Hepatocyte (in vitro differentiated cells): Measurements from ENCODE around the gene STRIP1. TPM values are rescaled to one million over a fixed set of nuclear protein-coding genes. Genes with fewer than 3 reads are reported as not detected.

Experiments
- DNase-seq: peaks from one replicate; pipeline ENCODE4 v3.0.0-alpha.2; 2016; ENCODE audit warnings: low spot score
- H2AFZ ChIP-seq: fragments of 200-600 bp; sonication (generic); 2 replicates; pipeline ENCODE4 v1.6.0; 2016; ENCODE audit warnings: antibody characterized with exemption, mild to moderate bottlenecking
- H3K27ac ChIP-seq: fragments of 200-600 bp; sonication (generic); 2 replicates; pipeline ENCODE4 v1.5.1; 2016; ENCODE audit warnings: mild to moderate bottlenecking
- H3K27me3 ChIP-seq: fragments of 200-600 bp; sonication (generic); 2 replicates; pipeline ENCODE4 v1.6.1; 2016
- H3K36me3 ChIP-seq: fragments of 200-600 bp; sonication (generic); replicated peaks from 2 replicates; pipeline ENCODE4 v1.5.1; 2016; ENCODE audit warnings: low read depth; ENCODE audit not compliant: insufficient read depth
- H3K4me1 ChIP-seq: fragments of 200-600 bp; sonication (generic); 2 replicates; pipeline ENCODE4 v1.5.1; 2016; ENCODE audit warnings: mild to moderate bottlenecking, moderate library complexity; ENCODE audit not compliant: insufficient read depth
- H3K4me2 ChIP-seq: fragments of 200-600 bp; sonication (generic); 2 replicates; pipeline ENCODE4 v1.6.0; 2016
- H3K4me3 ChIP-seq: fragments of 200-600 bp; sonication (generic); 2 replicates; pipeline ENCODE4 v1.5.1; 2016; ENCODE audit warnings: mild to moderate bottlenecking
- H3K79me2 ChIP-seq: fragments of 200-600 bp; sonication (generic); 2 replicates; pipeline ENCODE4 v1.6.0; 2017; ENCODE audit warnings: mild to moderate bottlenecking
- H3K9me2 ChIP-seq: fragments of 200-600 bp; sonication (generic); replicated peaks from 2 replicates; pipeline ENCODE4 v1.6.0; 2017; ENCODE audit warnings: mild to moderate bottlenecking; ENCODE audit not compliant: insufficient read depth
- H3K9me3 ChIP-seq: fragments of 200-600 bp; sonication (generic); 2 replicates; pipeline ENCODE4 v1.5.1; 2016; ENCODE audit warnings: low read depth, mild to moderate bottlenecking
- H4K20me1 ChIP-seq: fragments of 200-600 bp; sonication (generic); 2 replicates; pipeline ENCODE4 v1.6.0; 2016; ENCODE audit warnings: mild to moderate bottlenecking; ENCODE audit not compliant: insufficient read depth, poor library complexity, severe bottlenecking
- EZH2 ChIP-seq: fragments of 200-600 bp; sonication (generic); IDR thresholded peaks from 2 replicates; pipeline ENCODE4 v1.6.1; 2016; ENCODE audit warnings: antibody characterized with exemption, mild to moderate bottlenecking, borderline replicate concordance
- EZH2phosphoT487 ChIP-seq: fragments of 200-600 bp; sonication (generic); IDR thresholded peaks from one replicate; pipeline ENCODE4 v1.6.1; 2018; ENCODE audit warnings: antibody characterized with exemption, mild to moderate bottlenecking, low read depth, moderate library complexity; ENCODE audit not compliant: unreplicated experiment, severe bottlenecking
- WGBS: methylation state at CpG from one replicate; pipeline ENCODE4 v1.1.6; 2016; ENCODE audit warnings: low lambda C conversion rate; ENCODE audit errors: missing lambda C conversion rate; 5-methylcytosine and 5-hydroxymethylcytosine counted together
- polyA plus RNA-seq: library from polyadenylated mRNA; unstranded; fragments of >200 nt; fragmentation: Nextera tagmentation; extraction: Ambion mirVana; gene quantifications from 2 replicates; pipeline ENCODE4 v1.2.1, GENCODE V29; 2016
- total RNA-seq: library from RNA; depleted of rRNA; stranded (reverse); fragments of >200 nt; gene quantifications from 2 replicates; pipeline ENCODE4 v1.2.3, GENCODE V29; 2014
- TF ChIP-seq, protein P1 (sequence below): fragments of 200-600 bp; sonication (generic); IDR thresholded peaks from 2 replicates; pipeline ENCODE4 v1.5.1; 2016; ENCODE audit warnings: antibody characterized with exemption, mild to moderate bottlenecking; ENCODE audit not compliant: poor library complexity

STRIP1 gene
- total and polyA plus RNA-seq, 2 experiments from 2014 or later = 29.1 to 44.6 TPM

DNA sequence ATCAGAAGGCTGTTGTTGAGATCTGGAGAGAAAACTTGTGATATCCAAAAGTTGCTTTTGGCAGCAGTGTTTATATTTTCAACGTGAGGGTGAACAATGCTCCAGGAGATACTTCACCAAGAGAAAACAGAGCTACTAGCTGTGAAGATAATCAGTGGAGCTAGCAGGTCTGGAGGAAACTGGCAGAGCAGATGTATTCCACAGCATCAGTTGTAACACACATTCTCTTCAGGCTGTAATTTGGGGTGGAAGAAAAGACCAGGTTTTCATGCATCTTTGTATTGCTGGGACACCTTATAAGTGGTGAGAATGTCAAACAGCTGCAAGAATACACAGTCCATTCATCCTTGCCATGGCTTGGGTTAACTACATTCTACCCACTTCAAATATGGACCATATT is 27.9 kb upstream of the STRIP1 start:
- DNase-seq = no peak
- 22% methylated on average over 1 of the region's 1 CpG for WGBS

DNA sequence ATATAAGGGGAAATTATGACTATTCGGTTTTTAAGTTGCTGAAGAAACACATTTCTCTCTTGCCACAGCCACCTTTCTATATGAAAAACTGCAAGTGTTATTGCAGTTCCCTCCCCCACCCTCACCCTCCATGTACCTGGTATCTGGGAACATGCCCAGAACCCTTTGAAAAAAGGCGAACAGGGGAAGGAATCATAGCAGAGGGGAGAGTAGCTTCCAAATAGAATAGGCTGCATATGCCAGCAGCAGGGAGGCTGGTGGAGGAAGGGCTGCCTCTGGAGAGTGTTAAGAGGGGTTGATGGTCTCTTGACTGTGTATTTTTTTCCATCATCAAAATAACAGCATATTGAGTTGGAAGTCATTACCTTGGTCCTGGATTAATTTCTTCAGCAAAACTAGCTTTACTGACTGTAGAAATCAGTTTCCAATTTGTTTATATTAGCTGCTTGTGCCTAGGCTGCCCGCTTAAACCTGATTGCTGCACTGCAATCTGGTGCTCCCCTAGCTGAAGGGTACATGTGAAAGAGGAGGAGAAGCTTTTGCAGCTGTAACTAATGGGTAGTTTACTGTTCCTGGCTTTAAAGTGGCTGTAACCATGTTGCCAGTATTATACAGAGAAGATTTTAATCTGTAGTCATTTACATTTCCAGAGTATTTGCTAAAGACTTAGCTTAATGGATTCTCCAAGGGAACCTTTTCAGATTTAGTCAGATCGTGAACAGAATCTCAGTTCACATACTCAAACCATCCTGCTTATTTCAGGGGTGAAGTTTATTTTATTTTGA is 27.2 kb upstream of the STRIP1 start:
- H3K36me3 ChIP-seq = no peaks in the 10 kb centered on the region
- DNase-seq = no peak
- peaks cover 38% of the 10 kb centered on the region for H3K4me1 ChIP-seq
- no peak for TF ChIP-seq EZH2
- peaks cover 65% of the 10 kb centered on the region for H3K79me2 ChIP-seq
- no peak overlapping the region for H3K27ac ChIP-seq
- peaks cover 21% of the 10 kb centered on the region for H4K20me1 ChIP-seq
- no peaks in the 10 kb centered on the region for H3K9me2 ChIP-seq
- H3K9me3 ChIP-seq = no peaks in the 10 kb centered on the region
- no peaks in the 10 kb centered on the region for H3K27me3 ChIP-seq
- no peak overlapping the region for H3K4me3 ChIP-seq
- H2AFZ ChIP-seq = no peak overlapping the region
- WGBS = 64% methylated on average over 4 of the region's 4 CpGs
- no peak overlapping the region for H3K4me2 ChIP-seq

More for the DNA sequence above, 27.9 kb upstream of the STRIP1 start:
- peaks cover 38% of the 10 kb centered on the region for H3K4me1 ChIP-seq
- H3K27ac ChIP-seq = no peak overlapping the region
- peaks cover 21% of the 10 kb centered on the region for H4K20me1 ChIP-seq
- H3K79me2 ChIP-seq = peaks cover 72% of the 10 kb centered on the region
- H3K27me3 ChIP-seq = no peaks in the 10 kb centered on the region
- H2AFZ ChIP-seq = no peak overlapping the region
- H3K36me3 ChIP-seq = no peaks in the 10 kb centered on the region
- TF ChIP-seq, protein P1, sequence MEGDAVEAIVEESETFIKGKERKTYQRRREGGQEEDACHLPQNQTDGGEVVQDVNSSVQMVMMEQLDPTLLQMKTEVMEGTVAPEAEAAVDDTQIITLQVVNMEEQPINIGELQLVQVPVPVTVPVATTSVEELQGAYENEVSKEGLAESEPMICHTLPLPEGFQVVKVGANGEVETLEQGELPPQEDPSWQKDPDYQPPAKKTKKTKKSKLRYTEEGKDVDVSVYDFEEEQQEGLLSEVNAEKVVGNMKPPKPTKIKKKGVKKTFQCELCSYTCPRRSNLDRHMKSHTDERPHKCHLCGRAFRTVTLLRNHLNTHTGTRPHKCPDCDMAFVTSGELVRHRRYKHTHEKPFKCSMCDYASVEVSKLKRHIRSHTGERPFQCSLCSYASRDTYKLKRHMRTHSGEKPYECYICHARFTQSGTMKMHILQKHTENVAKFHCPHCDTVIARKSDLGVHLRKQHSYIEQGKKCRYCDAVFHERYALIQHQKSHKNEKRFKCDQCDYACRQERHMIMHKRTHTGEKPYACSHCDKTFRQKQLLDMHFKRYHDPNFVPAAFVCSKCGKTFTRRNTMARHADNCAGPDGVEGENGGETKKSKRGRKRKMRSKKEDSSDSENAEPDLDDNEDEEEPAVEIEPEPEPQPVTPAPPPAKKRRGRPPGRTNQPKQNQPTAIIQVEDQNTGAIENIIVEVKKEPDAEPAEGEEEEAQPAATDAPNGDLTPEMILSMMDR = no peak
- TF ChIP-seq EZH2phosphoT487 (no peak), EZH2 (no peak)
- no peak overlapping the region for H3K4me2 ChIP-seq
- H3K4me3 ChIP-seq = no peak overlapping the region
- no peaks in the 10 kb centered on the region for H3K9me3 ChIP-seq
- H3K9me2 ChIP-seq = no peaks in the 10 kb centered on the region

DNA sequence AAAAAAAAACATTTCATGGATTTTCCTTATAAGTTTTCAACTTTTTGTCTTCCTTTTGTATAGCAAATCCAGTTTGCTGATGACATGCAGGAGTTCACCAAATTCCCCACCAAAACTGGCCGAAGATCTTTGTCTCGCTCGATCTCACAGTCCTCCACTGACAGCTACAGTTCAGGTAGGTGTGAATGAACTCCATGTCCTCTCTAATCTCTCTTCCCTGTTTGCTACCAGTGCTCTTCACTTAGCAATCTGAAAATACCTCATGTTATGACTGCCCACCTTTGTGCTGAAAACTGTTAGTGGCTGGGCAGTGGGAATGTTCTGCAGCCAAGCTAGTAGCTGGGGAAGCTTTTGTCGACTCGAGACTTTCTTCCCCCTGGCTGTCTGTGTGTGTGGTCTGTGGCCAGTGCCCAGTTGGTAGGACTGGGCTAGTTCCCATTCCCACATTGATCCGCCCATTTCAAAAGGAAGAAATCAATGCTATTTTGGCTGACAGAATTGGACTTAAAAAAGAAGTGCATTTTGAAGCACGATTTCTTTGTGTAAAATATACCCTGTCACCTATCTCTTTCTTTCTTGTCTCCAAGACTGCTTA is 25.4 kb upstream of the STRIP1 start:
- no peak overlapping the region for H3K4me3 ChIP-seq
- 82% methylated on average over 7 of the region's 7 CpGs for WGBS
- no peaks in the 10 kb centered on the region for H3K9me3 ChIP-seq
- peaks cover 54% of the 10 kb centered on the region for H3K79me2 ChIP-seq
- H3K4me1 ChIP-seq = peaks cover 27% of the 10 kb centered on the region
- H3K36me3 ChIP-seq = no peaks in the 10 kb centered on the region
- no peak overlapping the region for H3K4me2 ChIP-seq
- no peak for TF ChIP-seq EZH2
- TF ChIP-seq, protein P1 = no peak
- no peak for TF ChIP-seq EZH2phosphoT487
- no peaks in the 10 kb centered on the region for H3K27me3 ChIP-seq
- H3K27ac ChIP-seq = no peak overlapping the region
- H3K9me2 ChIP-seq = no peaks in the 10 kb centered on the region
- H2AFZ ChIP-seq = no peak overlapping the region
- no peak for DNase-seq
- peaks cover 21% of the 10 kb centered on the region for H4K20me1 ChIP-seq

DNA sequence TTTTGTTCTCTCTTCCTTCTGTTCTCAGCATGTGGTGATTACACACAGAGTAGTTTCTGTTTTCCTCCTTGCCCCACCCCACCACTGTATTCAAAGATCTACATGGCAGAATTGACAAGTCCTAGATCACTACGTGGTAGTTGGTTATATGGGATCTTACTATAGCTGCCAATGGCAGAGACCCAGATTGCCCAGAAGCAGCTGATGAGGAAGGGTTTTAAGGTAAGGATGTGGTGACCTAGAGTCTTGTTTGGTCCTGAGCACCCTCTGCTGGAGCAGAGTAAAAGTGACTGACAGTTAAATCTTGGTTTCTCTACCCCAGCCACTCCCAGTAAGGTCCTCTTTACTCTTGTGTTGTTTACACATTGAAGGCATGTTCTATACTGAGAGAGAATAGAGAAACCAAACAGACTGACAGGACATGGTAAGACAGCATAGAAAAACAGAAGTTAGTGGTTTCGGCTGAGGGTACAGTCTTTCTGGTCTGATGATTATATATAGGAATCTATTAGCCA is 22.8 kb upstream of the STRIP1 start:
- Histone ChIP-seq H3K4me3 (no peak overlapping the region), H2AFZ (no peak overlapping the region), H3K27ac (peak overlapping the region; percentile 18), H3K27me3 (no peaks in the 10 kb centered on the region), H3K79me2 (peaks cover 32% of the 10 kb centered on the region), H3K4me2 (no peak overlapping the region), H3K4me1 (peaks cover 9% of the 10 kb centered on the region), H3K36me3 (no peaks in the 10 kb centered on the region), H4K20me1 (peaks cover 2% of the 10 kb centered on the region), H3K9me2 (no peaks in the 10 kb centered on the region), H3K9me3 (no peaks in the 10 kb centered on the region)
- TF ChIP-seq EZH2phosphoT487 (no peak), EZH2 (no peak)
- TF ChIP-seq, protein P1 = peak; percentile 52
- 68% methylated on average over 2 of the region's 2 CpGs for WGBS
- peak; percentile 68 for DNase-seq
